Measurements from ENCODE around the gene ADGRD1.

Gene ADGRD1

GRCh38 chr12:130966443-130967030 is 12.8 kb downstream of the ADGRD1 start:
- no peak overlapping the region; the same call in 1 of the 2 replicates for H3K27ac ChIP-seq (replicated peaks)
- no peaks in the 10 kb centered on the region for H3K27me3 ChIP-seq (ENCODE audit: insufficient read depth, poor library complexity, severe bottlenecking)
- DNase-seq (ENCODE audit: low read depth in 1 of 2, low spot score in 1 of 2): no peak
- no peak overlapping the region for H3K4me3 ChIP-seq (replicated peaks; ENCODE audit: insufficient read depth, low read length)
- no peak for TF ChIP-seq GABPA (IDR thresholded peaks at IDR 0.05; ENCODE audit: low read depth)
- no peak for TF ChIP-seq SPI1 (IDR thresholded peaks at IDR 0.05; ENCODE audit: borderline replicate concordance, low read depth)
- no peak for TF ChIP-seq REST (IDR thresholded peaks at IDR 0.05; ENCODE audit: insufficient replicate concordance, low read depth)
- no peak for TF ChIP-seq CTCF (IDR thresholded peaks at IDR 0.05; ENCODE audit: insufficient read depth, low read length)
- TF ChIP-seq POLR2AphosphoS5 (IDR thresholded peaks at IDR 0.05; ENCODE audit: low read depth): no peak

GRCh38 chr12:130967636-130968035 is 13.9 kb downstream of the ADGRD1 start:
- TF ChIP-seq CTCF (IDR thresholded peaks at IDR 0.05; ENCODE audit: insufficient read depth, low read length) (no peak), SPI1 (IDR thresholded peaks at IDR 0.05; ENCODE audit: borderline replicate concordance, low read depth) (no peak), GABPA (IDR thresholded peaks at IDR 0.05; ENCODE audit: low read depth) (no peak), REST (IDR thresholded peaks at IDR 0.05; ENCODE audit: insufficient replicate concordance, low read depth) (no peak), POLR2AphosphoS5 (IDR thresholded peaks at IDR 0.05; ENCODE audit: low read depth) (no peak)
- Histone ChIP-seq H3K27me3 (ENCODE audit: insufficient read depth, poor library complexity, severe bottlenecking) (no peaks in the 10 kb centered on the region), H3K4me3 (replicated peaks; ENCODE audit: insufficient read depth, low read length) (no peak overlapping the region), H3K27ac (replicated peaks) (no peak overlapping the region)
- DNase-seq (ENCODE audit: low read depth in 1 of 2, low spot score in 1 of 2): no peak

- DNase-seq (ENCODE audit: low read depth in 1 of 2, low spot score in 1 of 2): no peak
- TF ChIP-seq CTCF (IDR thresholded peaks at IDR 0.05; ENCODE audit: insufficient read depth, low read length) (no peak), GABPA (IDR thresholded peaks at IDR 0.05; ENCODE audit: low read depth) (no peak), SPI1 (IDR thresholded peaks at IDR 0.05; ENCODE audit: borderline replicate concordance, low read depth) (no peak), REST (IDR thresholded peaks at IDR 0.05; ENCODE audit: insufficient replicate concordance, low read depth) (no peak), POLR2AphosphoS5 (IDR thresholded peaks at IDR 0.05; ENCODE audit: low read depth) (no peak)
- Histone ChIP-seq H3K27ac (replicated peaks) (no peak overlapping the region), H3K27me3 (ENCODE audit: insufficient read depth, poor library complexity, severe bottlenecking) (no peaks in the 10 kb centered on the region), H3K4me3 (replicated peaks; ENCODE audit: insufficient read depth, low read length) (no peak overlapping the region)
Observed at GRCh38 chr12:130968611-130969010, 14.9 kb downstream of the ADGRD1 start.
